Suprapubic skin (tissue), 4 donors: ENCODE data around the gene REEP3. TPM values are rescaled to one million over a fixed set of nuclear protein-coding genes. Genes with fewer than 3 reads are reported as not detected.

Experiments
- DNase-seq, 2 donors: peaks; one replicate each; pipeline ENCODE4 v3.0.0-alpha.2; 2019; ENCODE audit warnings: low spot score in 2 of 2
- H3K27ac ChIP-seq: fragments of 200-600 bp; sonication (generic); one replicate; pipeline ENCODE4 v1.5.1; 2019
- H3K27me3 ChIP-seq: fragments of 200-600 bp; sonication (generic); one replicate; pipeline ENCODE4 v1.5.1; 2019
- H3K36me3 ChIP-seq: fragments of 200-600 bp; sonication (generic); one replicate; pipeline ENCODE4 v1.5.1; 2019
- H3K4me1 ChIP-seq: fragments of 200-600 bp; sonication (generic); one replicate; pipeline ENCODE4 v1.5.1; 2019
- H3K4me3 ChIP-seq: fragments of 200-600 bp; sonication (generic); one replicate; pipeline ENCODE4 v1.5.1; 2019; ENCODE audit warnings: mild to moderate bottlenecking
- H3K9me3 ChIP-seq: fragments of 200-600 bp; sonication (generic); one replicate; pipeline ENCODE4 v1.5.1; 2019
- CTCF ChIP-seq, 2 donors: fragments of 200-600 bp in 1 of 2; fragments of 450-650 bp in 1 of 2; sonication (generic) in 1 of 2; IDR thresholded peaks; one replicate each; pipeline ENCODE4 v1.5.1; 2016 to 2019; ENCODE audit warnings: antibody characterized with exemption in 2 of 2, mild to moderate bottlenecking in 1 of 2, moderate library complexity in 1 of 2
- EP300 ChIP-seq: sonication (generic); formaldehyde crosslinking; IDR thresholded peaks from one replicate; pipeline ENCODE4 v1.6.1; 2017; ENCODE audit warnings: antibody characterized with exemption
- POLR2A ChIP-seq, 2 donors: fragments of 450-650 bp; IDR thresholded peaks; one replicate each; pipeline ENCODE4 v1.6.1; 2017; ENCODE audit warnings: antibody characterized with exemption in 2 of 2, mild to moderate bottlenecking in 2 of 2, moderate library complexity in 2 of 2
- POLR2AphosphoS5 ChIP-seq, 3 donors: sonication (generic); formaldehyde crosslinking; IDR thresholded peaks; one replicate each; pipeline ENCODE4 v1.6.1; 2017; ENCODE audit warnings: antibody characterized with exemption in 3 of 3
- WGBS: methylation state at CpG from one replicate; pipeline ENCODE4 v1.1.5; 2018; 5-methylcytosine and 5-hydroxymethylcytosine counted together
- total RNA-seq, 4 donors: library from RNA; depleted of rRNA; stranded (reverse); fragments of >200 nt; gene quantifications; one replicate each; pipeline ENCODE4 v1.1.0, GENCODE V29; 2016

REEP3 gene
- total RNA-seq, 4 donors from 2014 or later, result 29.0 to 79.2 (median 31.1) TPM

GRCh38 chr10:63521416-63522276, 445 bp downstream of the REEP3 start:
- H3K36me3 ChIP-seq, result no peaks in the 10 kb centered on the region
- DNase-seq, result peak; percentile 82 to 83
- WGBS, result under 1% methylated on average over 22 of the region's 102 CpGs

GRCh38 chr10:63522277-63522687, 1.1 kb downstream of the REEP3 start:
- H3K27me3 ChIP-seq, result no peaks in the 10 kb centered on the region
- no peaks in the 10 kb centered on the region for H3K36me3 ChIP-seq
- H3K9me3 ChIP-seq, result no peaks in the 10 kb centered on the region
- H3K27ac ChIP-seq, result peak overlapping the region; percentile 100
- H3K4me3 ChIP-seq, result peak overlapping the region; percentile 85
- 6% methylated on average over 3 of the region's 3 CpGs for WGBS
- DNase-seq, result no peak
- TF ChIP-seq POLR2AphosphoS5 (IDR thresholded peaks at IDR 0.05), result no peak
- H3K4me1 ChIP-seq, result peaks cover 55% of the 10 kb centered on the region

More at GRCh38 chr10:63521416-63522276, 445 bp downstream of the REEP3 start:
- H3K27me3 ChIP-seq, result no peaks in the 10 kb centered on the region
- TF ChIP-seq EP300 (no peak), POLR2AphosphoS5 (IDR thresholded peaks at IDR 0.05) (peak in 2 of 3 donors; percentile 34 to 70), CTCF (IDR thresholded peaks at IDR 0.05) (no peak), POLR2A (IDR thresholded peaks at IDR 0.05) (peak in 1 of 2 donors; percentile 75)
- peaks cover 61% of the 10 kb centered on the region for H3K4me1 ChIP-seq
- H3K27ac ChIP-seq, result peak overlapping the region; percentile 100
- H3K4me3 ChIP-seq, result peak overlapping the region; percentile 85
- H3K9me3 ChIP-seq, result no peaks in the 10 kb centered on the region

- 79% methylated on average over 2 of the region's 2 CpGs for WGBS
- H3K36me3 ChIP-seq, result no peaks in the 10 kb centered on the region
- peaks cover 48% of the 10 kb centered on the region for H3K4me1 ChIP-seq
- no peak for DNase-seq
- no peaks in the 10 kb centered on the region for H3K27me3 ChIP-seq
- no peaks in the 10 kb centered on the region for H3K9me3 ChIP-seq
- TF ChIP-seq POLR2A (IDR thresholded peaks at IDR 0.05) (no peak), EP300 (no peak), POLR2AphosphoS5 (IDR thresholded peaks at IDR 0.05) (no peak), CTCF (IDR thresholded peaks at IDR 0.05) (no peak)
- peak overlapping the region; percentile 85 for H3K4me3 ChIP-seq
- no peak overlapping the region for H3K27ac ChIP-seq
Observed at GRCh38 chr10:63522995-63523394, 1.8 kb downstream of the REEP3 start.

DNA sequence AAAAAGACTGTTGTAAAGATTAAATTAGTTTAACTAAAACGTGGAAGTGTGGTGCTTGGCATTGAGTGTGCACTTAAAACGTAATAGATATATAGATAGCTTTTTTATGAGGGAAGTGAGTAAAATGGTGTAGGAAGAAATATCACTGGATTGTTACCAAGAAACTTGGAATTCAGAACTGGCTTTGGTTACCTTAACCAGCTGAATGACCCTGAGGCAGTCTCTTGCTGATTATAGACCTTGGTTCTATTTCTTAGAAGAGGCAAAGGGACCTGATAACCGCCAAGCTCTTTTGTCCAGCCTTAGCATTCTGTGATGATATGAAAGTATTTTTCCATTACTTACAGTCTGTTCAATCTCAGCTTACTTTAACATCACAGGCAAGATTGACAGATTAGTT, 3.8 kb downstream of the REEP3 start:
- Histone ChIP-seq H3K4me1 (peaks cover 33% of the 10 kb centered on the region), H3K36me3 (no peaks in the 10 kb centered on the region)
- TF ChIP-seq CTCF (IDR thresholded peaks at IDR 0.05) (no peak), POLR2A (IDR thresholded peaks at IDR 0.05) (no peak)

DNA sequence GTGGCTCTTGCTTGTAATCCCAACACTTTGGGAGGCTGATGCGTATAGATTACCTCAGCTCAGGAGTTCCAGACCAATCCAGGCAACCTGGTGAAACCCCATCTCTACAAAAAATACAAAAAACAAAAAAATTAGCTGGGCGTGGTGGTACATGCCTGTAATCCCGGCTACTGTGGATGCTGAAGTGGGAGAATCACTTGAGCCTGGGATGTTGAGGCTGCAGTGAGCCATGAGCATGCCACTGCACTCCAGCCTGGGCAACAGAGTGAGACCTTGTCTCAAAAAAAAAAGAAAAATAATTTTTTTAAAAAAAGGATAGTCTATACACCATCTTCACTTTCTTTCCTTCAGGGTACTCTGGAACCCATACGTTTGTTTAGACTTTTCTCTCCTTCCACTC, 6.2 kb downstream of the REEP3 start:
- WGBS, result 95% methylated on average over 4 of the region's 4 CpGs

More for the DNA sequence above, 3.8 kb downstream of the REEP3 start:
- 48% methylated on average over 3 of the region's 3 CpGs for WGBS
- H3K27ac ChIP-seq, result no peak overlapping the region
- H3K27me3 ChIP-seq, result no peaks in the 10 kb centered on the region
- H3K9me3 ChIP-seq, result no peaks in the 10 kb centered on the region
- DNase-seq, result no peak
- H3K4me3 ChIP-seq, result no peak overlapping the region

More for the DNA sequence above, 6.2 kb downstream of the REEP3 start:
- H3K27ac ChIP-seq, result no peak overlapping the region
- H3K4me1 ChIP-seq, result peaks cover 20% of the 10 kb centered on the region
- TF ChIP-seq CTCF (IDR thresholded peaks at IDR 0.05) (no peak), EP300 (no peak), POLR2A (IDR thresholded peaks at IDR 0.05) (no peak), POLR2AphosphoS5 (IDR thresholded peaks at IDR 0.05) (no peak)
- H3K9me3 ChIP-seq, result no peaks in the 10 kb centered on the region
- H3K4me3 ChIP-seq, result no peak overlapping the region
- DNase-seq, result no peak
- no peaks in the 10 kb centered on the region for H3K36me3 ChIP-seq
- H3K27me3 ChIP-seq, result no peaks in the 10 kb centered on the region
